Measurements from ENCODE around the gene PTPN3.

The PTPN3 gene

GRCh38 chr9:109401990-109402318 is 96.2 kb downstream of the PTPN3 start:
- H3K27ac ChIP-seq: no peak overlapping the region
- H3K9ac ChIP-seq (ENCODE audit: insufficient read length): no peak overlapping the region
- H3K4me3 ChIP-seq: no peak overlapping the region
- DNase-seq (ENCODE audit: low read depth, low spot score): no peak
- no peak for TF ChIP-seq POLR2AphosphoS5 (IDR thresholded peaks at IDR 0.05; ENCODE audit: borderline replicate concordance, low read depth, low read length)
- no peak for TF ChIP-seq FOXP2 (optimal IDR thresholded peaks at IDR 0.05; ENCODE audit: control extremely low read depth, extremely low read length, insufficient read depth)
- no peak for TF ChIP-seq EZH2 (IDR thresholded peaks at IDR 0.05)
- H3K9me3 ChIP-seq (ENCODE audit: low read depth, low read length): no peaks in the 10 kb centered on the region
- H3K36me3 ChIP-seq (ENCODE audit: insufficient read depth, low read length): no peaks in the 10 kb centered on the region

GRCh38 chr9:109401169-109401989 is 96.7 kb downstream of the PTPN3 start:
- Histone ChIP-seq H3K9me3 (ENCODE audit: low read depth, low read length) (no peaks in the 10 kb centered on the region), H3K36me3 (ENCODE audit: insufficient read depth, low read length) (no peaks in the 10 kb centered on the region), H3K4me3 (no peak overlapping the region), H3K27ac (no peak overlapping the region), H3K9ac (ENCODE audit: insufficient read length) (no peak overlapping the region)
- DNase-seq (ENCODE audit: low read depth, low spot score): no peak
- TF ChIP-seq FOXP2 (optimal IDR thresholded peaks at IDR 0.05; ENCODE audit: control extremely low read depth, extremely low read length, insufficient read depth): no peak
- TF ChIP-seq EZH2 (IDR thresholded peaks at IDR 0.05): no peak

- TF ChIP-seq EZH2 (IDR thresholded peaks at IDR 0.05): no peak
- TF ChIP-seq POLR2AphosphoS5 (IDR thresholded peaks at IDR 0.05; ENCODE audit: borderline replicate concordance, low read depth, low read length): no peak
- TF ChIP-seq FOXP2 (optimal IDR thresholded peaks at IDR 0.05; ENCODE audit: control extremely low read depth, extremely low read length, insufficient read depth): no peak
- Histone ChIP-seq H3K27ac (no peak overlapping the region), H3K9ac (ENCODE audit: insufficient read length) (no peak overlapping the region), H3K9me3 (ENCODE audit: low read depth, low read length) (no peaks in the 10 kb centered on the region), H3K36me3 (ENCODE audit: insufficient read depth, low read length) (no peaks in the 10 kb centered on the region), H3K4me3 (no peak overlapping the region)
- no peak for DNase-seq (ENCODE audit: low read depth, low spot score)
Measured at GRCh38 chr9:109399258-109399767, 98.8 kb downstream of the PTPN3 start.

GRCh38 chr9:109391176-109391575 is 106.9 kb downstream of the PTPN3 start:
- no peak overlapping the region for H3K27ac ChIP-seq
- no peak for DNase-seq (ENCODE audit: low read depth, low spot score)
- H3K9ac ChIP-seq (ENCODE audit: insufficient read length): no peak overlapping the region
- TF ChIP-seq EZH2 (IDR thresholded peaks at IDR 0.05) (no peak), POLR2AphosphoS5 (IDR thresholded peaks at IDR 0.05; ENCODE audit: borderline replicate concordance, low read depth, low read length) (no peak), FOXP2 (optimal IDR thresholded peaks at IDR 0.05; ENCODE audit: control extremely low read depth, extremely low read length, insufficient read depth) (no peak)
- H3K4me3 ChIP-seq: no peak overlapping the region
- no peaks in the 10 kb centered on the region for H3K9me3 ChIP-seq (ENCODE audit: low read depth, low read length)
- H3K36me3 ChIP-seq (ENCODE audit: insufficient read depth, low read length): no peaks in the 10 kb centered on the region; the same call in 1 of the 2 replicates

- no peak for DNase-seq (ENCODE audit: low read depth, low spot score)
- no peak for TF ChIP-seq FOXP2 (optimal IDR thresholded peaks at IDR 0.05; ENCODE audit: control extremely low read depth, extremely low read length, insufficient read depth)
- TF ChIP-seq POLR2AphosphoS5 (IDR thresholded peaks at IDR 0.05; ENCODE audit: borderline replicate concordance, low read depth, low read length): no peak
- no peak for TF ChIP-seq EZH2 (IDR thresholded peaks at IDR 0.05)
- Histone ChIP-seq H3K9ac (ENCODE audit: insufficient read length) (no peak overlapping the region), H3K9me3 (ENCODE audit: low read depth, low read length) (no peaks in the 10 kb centered on the region), H3K27ac (no peak overlapping the region), H3K4me3 (no peak overlapping the region), H3K36me3 (ENCODE audit: insufficient read depth, low read length) (no peaks in the 10 kb centered on the region; the same call in 1 of the 2 replicates)
Measured at GRCh38 chr9:109387856-109388255, 110.3 kb downstream of the PTPN3 start.

GRCh38 chr9:109387206-109387605 is 110.9 kb downstream of the PTPN3 start:
- Histone ChIP-seq H3K27ac (no peak overlapping the region), H3K9me3 (ENCODE audit: low read depth, low read length) (no peaks in the 10 kb centered on the region), H3K9ac (ENCODE audit: insufficient read length) (no peak overlapping the region), H3K36me3 (ENCODE audit: insufficient read depth, low read length) (no peaks in the 10 kb centered on the region; the same call in 1 of the 2 replicates), H3K4me3 (no peak overlapping the region)
- no peak for TF ChIP-seq FOXP2 (optimal IDR thresholded peaks at IDR 0.05; ENCODE audit: control extremely low read depth, extremely low read length, insufficient read depth)
- no peak for TF ChIP-seq EZH2 (IDR thresholded peaks at IDR 0.05)
- TF ChIP-seq POLR2AphosphoS5 (IDR thresholded peaks at IDR 0.05; ENCODE audit: borderline replicate concordance, low read depth, low read length): no peak
- no peak for DNase-seq (ENCODE audit: low read depth, low spot score)

- Histone ChIP-seq H3K27ac (no peak overlapping the region), H3K36me3 (ENCODE audit: insufficient read depth, low read length) (no peaks in the 10 kb centered on the region; the same call in 1 of the 2 replicates), H3K9ac (ENCODE audit: insufficient read length) (no peak overlapping the region), H3K9me3 (ENCODE audit: low read depth, low read length) (no peaks in the 10 kb centered on the region), H3K4me3 (no peak overlapping the region)
- no peak for DNase-seq (ENCODE audit: low read depth, low spot score)
- no peak for TF ChIP-seq EZH2 (IDR thresholded peaks at IDR 0.05)
- no peak for TF ChIP-seq FOXP2 (optimal IDR thresholded peaks at IDR 0.05; ENCODE audit: control extremely low read depth, extremely low read length, insufficient read depth)
- no peak for TF ChIP-seq POLR2AphosphoS5 (IDR thresholded peaks at IDR 0.05; ENCODE audit: borderline replicate concordance, low read depth, low read length)
Measured at GRCh38 chr9:109385499-109385898, 112.6 kb downstream of the PTPN3 start.

- no peak overlapping the region for H3K9ac ChIP-seq (ENCODE audit: insufficient read length)
- no peaks in the 10 kb centered on the region for H3K9me3 ChIP-seq (ENCODE audit: low read depth, low read length)
- H3K27ac ChIP-seq: no peak overlapping the region
- H3K36me3 ChIP-seq (ENCODE audit: insufficient read depth, low read length): no peaks in the 10 kb centered on the region; the same call in 1 of the 2 replicates
- no peak overlapping the region for H3K4me3 ChIP-seq
- TF ChIP-seq POLR2AphosphoS5 (IDR thresholded peaks at IDR 0.05; ENCODE audit: borderline replicate concordance, low read depth, low read length) (no peak), EZH2 (IDR thresholded peaks at IDR 0.05) (no peak), FOXP2 (optimal IDR thresholded peaks at IDR 0.05; ENCODE audit: control extremely low read depth, extremely low read length, insufficient read depth) (no peak)
- no peak for DNase-seq (ENCODE audit: low read depth, low spot score)
Measured at GRCh38 chr9:109383947-109384346, 114.2 kb downstream of the PTPN3 start.

All from SK-N-MC (cell line).